NT2/D1 (cell line): ENCODE data around the gene HMX2.
A peak's percentile ranks its signal among the peaks of the same experiment; 100 is the strongest.

ENCODE experiments used
- SUZ12 ChIP-seq: IDR thresholded peaks from 2 replicates; pipeline ENCODE4 v1.6.1; 2011; ENCODE audit not compliant: insufficient read length, insufficient read depth; ENCODE audit errors: extremely low read depth
- YY1 ChIP-seq: IDR thresholded peaks from 2 replicates; pipeline ENCODE4 v1.6.1; 2011; ENCODE audit not compliant: insufficient read length, insufficient read depth
- ZNF274 ChIP-seq: IDR thresholded peaks from 2 replicates; pipeline ENCODE4 v1.6.1; 2011; ENCODE audit warnings: mild to moderate bottlenecking, low read depth, low read length

DNA sequence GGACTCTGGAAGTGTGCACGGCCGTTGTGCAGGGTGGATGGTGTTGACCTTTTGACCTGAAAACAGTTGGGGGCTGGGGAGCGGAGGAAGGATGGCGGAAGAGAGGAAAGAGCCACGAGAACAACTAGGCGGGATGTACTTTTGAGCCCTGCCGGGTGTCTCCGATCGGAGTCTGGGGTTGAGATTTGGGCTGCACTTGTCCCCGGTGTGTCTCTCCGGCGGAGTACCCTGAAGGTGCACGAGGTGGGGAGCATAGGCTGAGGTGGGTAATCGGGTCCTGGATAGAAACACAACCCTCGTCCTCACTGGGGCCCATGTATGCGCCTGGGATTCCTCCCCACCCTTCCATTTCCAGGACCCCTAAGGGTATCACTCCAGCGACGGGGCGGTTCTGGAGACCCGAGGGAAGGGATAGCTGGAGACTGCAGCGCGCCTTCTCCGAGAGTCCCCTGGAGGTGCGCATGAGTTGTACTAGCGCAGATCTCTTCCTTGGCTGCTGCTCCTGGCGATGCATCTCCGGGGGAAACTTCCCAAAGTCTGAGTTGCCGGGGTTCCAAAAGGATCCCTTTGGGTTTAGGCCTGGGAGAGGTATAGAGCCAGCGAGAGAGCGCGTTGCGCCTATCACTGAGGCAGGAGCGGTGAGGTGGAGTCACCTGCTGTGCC lies 4.6 kb upstream of the HMX2 start:
- no peak for TF ChIP-seq ZNF274
- peak; percentile 85 for TF ChIP-seq SUZ12
- no peak for TF ChIP-seq YY1
